ENCODE measurements around the gene HADHA.

Gene HADHA

GRCh38 chr2:26216587-26216986, 27.8 kb downstream of the HADHA start:
- TF ChIP-seq CTCF (IDR thresholded peaks at IDR 0.05; ENCODE audit: insufficient read depth, low read length, poor library complexity, severe bottlenecking) = no peak
- no peak for DNase-seq (ENCODE audit: extremely low read depth, insufficient read length)
- no peaks in the 10 kb centered on the region for H3K27me3 ChIP-seq (replicated peaks; ENCODE audit: control insufficient read depth, insufficient read depth, low read length)
- H3K36me3 ChIP-seq (ENCODE audit: control insufficient read depth, insufficient read depth, low read length) = peaks cover under 1% of the 10 kb centered on the region
- no peak overlapping the region for H3K4me3 ChIP-seq (replicated peaks; ENCODE audit: low read depth, low read length)

GRCh38 chr2:26215833-26216232, 28.6 kb downstream of the HADHA start:
- no peaks in the 10 kb centered on the region; the same call in none of the 2 replicates for H3K36me3 ChIP-seq (ENCODE audit: control insufficient read depth, insufficient read depth, low read length)
- no peak overlapping the region for H3K4me3 ChIP-seq (replicated peaks; ENCODE audit: low read depth, low read length)
- TF ChIP-seq CTCF (IDR thresholded peaks at IDR 0.05; ENCODE audit: insufficient read depth, low read length, poor library complexity, severe bottlenecking) = no peak
- H3K27me3 ChIP-seq (replicated peaks; ENCODE audit: control insufficient read depth, insufficient read depth, low read length) = no peaks in the 10 kb centered on the region
- no peak for DNase-seq (ENCODE audit: extremely low read depth, insufficient read length)

GRCh38 chr2:26214759-26215158, 29.7 kb downstream of the HADHA start:
- H3K4me3 ChIP-seq (replicated peaks; ENCODE audit: low read depth, low read length) = no peak overlapping the region
- H3K36me3 ChIP-seq (ENCODE audit: control insufficient read depth, insufficient read depth, low read length) = no peaks in the 10 kb centered on the region; the same call in none of the 2 replicates
- TF ChIP-seq CTCF (IDR thresholded peaks at IDR 0.05; ENCODE audit: insufficient read depth, low read length, poor library complexity, severe bottlenecking) = no peak
- no peaks in the 10 kb centered on the region for H3K27me3 ChIP-seq (replicated peaks; ENCODE audit: control insufficient read depth, insufficient read depth, low read length)
- DNase-seq (ENCODE audit: extremely low read depth, insufficient read length) = no peak

- DNase-seq (ENCODE audit: extremely low read depth, insufficient read length) = no peak
- Histone ChIP-seq H3K36me3 (ENCODE audit: control insufficient read depth, insufficient read depth, low read length) (peaks cover 3% of the 10 kb centered on the region), H3K4me3 (replicated peaks; ENCODE audit: low read depth, low read length) (no peak overlapping the region), H3K27me3 (replicated peaks; ENCODE audit: control insufficient read depth, insufficient read depth, low read length) (no peaks in the 10 kb centered on the region)
- no peak for TF ChIP-seq CTCF (IDR thresholded peaks at IDR 0.05; ENCODE audit: insufficient read depth, low read length, poor library complexity, severe bottlenecking)
Observed at GRCh38 chr2:26212011-26212410, 32.4 kb downstream of the HADHA start.

DNA sequence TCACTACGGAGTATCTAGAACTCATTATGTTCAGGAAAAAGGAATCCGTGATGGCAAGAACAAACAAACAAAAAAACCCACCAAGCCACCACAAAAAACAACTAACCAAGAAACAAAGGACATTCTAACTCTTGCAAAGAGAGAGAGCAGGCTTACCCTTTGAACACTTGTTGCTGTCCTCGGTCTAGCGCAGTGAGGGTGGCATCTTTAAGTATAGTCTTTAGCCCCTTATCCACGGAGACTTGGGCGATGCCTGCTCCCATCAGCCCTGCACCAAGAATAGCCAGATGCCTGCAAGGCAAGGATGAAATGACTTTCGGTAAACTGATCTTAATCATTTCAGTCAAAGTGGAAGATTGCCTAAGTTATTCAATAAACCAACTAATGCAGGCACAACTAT, 40.5 kb downstream of the HADHA start:
- Histone ChIP-seq H3K4me3 (replicated peaks; ENCODE audit: low read depth, low read length) (no peak overlapping the region), H3K36me3 (ENCODE audit: control insufficient read depth, insufficient read depth, low read length) (peaks cover 18% of the 10 kb centered on the region), H3K27me3 (replicated peaks; ENCODE audit: control insufficient read depth, insufficient read depth, low read length) (no peaks in the 10 kb centered on the region)
- DNase-seq (ENCODE audit: extremely low read depth, insufficient read length) = no peak
- TF ChIP-seq CTCF (IDR thresholded peaks at IDR 0.05; ENCODE audit: insufficient read depth, low read length, poor library complexity, severe bottlenecking) = no peak

GRCh38 chr2:26202981-26203490, 41.4 kb downstream of the HADHA start:
- Histone ChIP-seq H3K4me3 (replicated peaks; ENCODE audit: low read depth, low read length) (no peak overlapping the region), H3K36me3 (ENCODE audit: control insufficient read depth, insufficient read depth, low read length) (peaks cover 18% of the 10 kb centered on the region), H3K27me3 (replicated peaks; ENCODE audit: control insufficient read depth, insufficient read depth, low read length) (no peaks in the 10 kb centered on the region)
- TF ChIP-seq CTCF (IDR thresholded peaks at IDR 0.05; ENCODE audit: insufficient read depth, low read length, poor library complexity, severe bottlenecking) = no peak
- DNase-seq (ENCODE audit: extremely low read depth, insufficient read length) = no peak

Data from GM06990 (cell line).